Right lobe of liver (tissue), 6 donors: Measurements from ENCODE around the gene SH3YL1. TPM values are rescaled to one million over a fixed set of nuclear protein-coding genes. Genes with fewer than 3 reads are reported as not detected.

Experiments used
- ATAC-seq, 4 donors: fragments of 200-7000 bp; cut with Tn5 transposase; one replicate each; pipeline ENCODE4 v1.9.1; 2020; ENCODE audit warnings: mild to moderate bottlenecking in 4 of 4, moderate library complexity in 4 of 4
- DNase-seq, 3 donors: peaks; one replicate each; pipeline ENCODE4 v3.0.0-alpha.2; 2020
- H3K27ac ChIP-seq, 3 donors: fragments of 200-600 bp; one replicate each; pipeline ENCODE4 v1.8.0; 2022
- H3K27me3 ChIP-seq, 2 donors: fragments of 200-600 bp; one replicate each; pipeline ENCODE4 v1.8.0; 2022
- H3K36me3 ChIP-seq, 4 donors: fragments of 200-600 bp; sonication (generic) in 1 of 4; one replicate each; pipeline versions ENCODE4 v1.5.1 to v1.8.0; 2017 to 2022; ENCODE audit warnings: control low read depth in 1 of 4
- H3K4me1 ChIP-seq, 4 donors: fragments of 200-600 bp; sonication (generic) in 1 of 4; one replicate each; pipeline versions ENCODE4 v1.5.1 to v1.8.0; 2017 to 2022; ENCODE audit warnings: control low read depth in 1 of 4
- H3K4me3 ChIP-seq, 3 donors: fragments of 200-600 bp; one replicate each; pipeline ENCODE4 v1.8.0; 2022
- H3K9me3 ChIP-seq, 4 donors: fragments of 200-600 bp; sonication (generic) in 1 of 4; one replicate each; pipeline versions ENCODE4 v1.5.1 to v1.8.0; 2017 to 2022; ENCODE audit warnings: control low read depth in 1 of 4
- POLR2A ChIP-seq: fragments of 450-650 bp; IDR thresholded peaks from one replicate; pipeline ENCODE4 v1.6.1; 2017; ENCODE audit warnings: antibody characterized with exemption, mild to moderate bottlenecking
- WGBS: methylation state at CpG from one replicate; pipeline ENCODE4 v1.1.6; 2018; ENCODE audit warnings: low coverage, low lambda C conversion rate; ENCODE audit not compliant: insufficient coverage; ENCODE audit errors: missing lambda C conversion rate; 5-methylcytosine and 5-hydroxymethylcytosine counted together
- intact Hi-C, 2 donors: fragments of 100-400 bp; cut with DNase I; formaldehyde crosslinking; loops; one replicate each; pipeline versions ENCODE4 v1.11.2 to v1.14.1; 2022
- total RNA-seq, 6 experiments: library from RNA; depleted of rRNA in 2 of 6; stranded (reverse); fragments of >200 nt in 2 of 6; fragmentation: NEBNext Ultra II Directional in 3 of 6; extraction: Animal tissue kit (Norgen Biotek cat#: 25700) in 3 of 6; gene quantifications; one replicate each; pipeline versions ENCODE4 v1.1.0 to v1.2.4, GENCODE V29; 2016 to 2023
- TF ChIP-seq, protein P1 (sequence below), 4 donors: fragments of 200-600 bp in 3 of 4; fragments of 450-650 bp in 1 of 4; IDR thresholded peaks; one replicate each; pipeline versions ENCODE4 v1.5.1 to v1.8.0; 2016 to 2022; ENCODE audit warnings: antibody characterized with exemption in 4 of 4, mild to moderate bottlenecking in 2 of 4
- donor health status: DM: no; HTN: yes; CAD: no.
- donor health status: DM: no; HTN: no; CAD: no.
- donor health status: DM: no; HTN: no; CAD: no.
- donor health status: DM: no; HTN: yes; CAD: no.
- donor health status: DM: no; HTN: yes; CAD: no.

Gene SH3YL1
- total RNA-seq, 6 experiments from 2014 or later: 5.9 to 23.0 (median 8.7) TPM

- peaks cover 0 to 21% (median 3%) of the 10 kb centered on the region in 4 donors for H3K4me1 ChIP-seq
- H3K36me3 ChIP-seq: no peaks in the 10 kb centered on the region
- peaks cover 0 to 8% of the 10 kb centered on the region in 2 donors for H3K27me3 ChIP-seq
- 4% methylated on average over 21 of the region's 60 CpGs for WGBS
- no peak overlapping the region for H3K27ac ChIP-seq
- TF ChIP-seq, protein P1, sequence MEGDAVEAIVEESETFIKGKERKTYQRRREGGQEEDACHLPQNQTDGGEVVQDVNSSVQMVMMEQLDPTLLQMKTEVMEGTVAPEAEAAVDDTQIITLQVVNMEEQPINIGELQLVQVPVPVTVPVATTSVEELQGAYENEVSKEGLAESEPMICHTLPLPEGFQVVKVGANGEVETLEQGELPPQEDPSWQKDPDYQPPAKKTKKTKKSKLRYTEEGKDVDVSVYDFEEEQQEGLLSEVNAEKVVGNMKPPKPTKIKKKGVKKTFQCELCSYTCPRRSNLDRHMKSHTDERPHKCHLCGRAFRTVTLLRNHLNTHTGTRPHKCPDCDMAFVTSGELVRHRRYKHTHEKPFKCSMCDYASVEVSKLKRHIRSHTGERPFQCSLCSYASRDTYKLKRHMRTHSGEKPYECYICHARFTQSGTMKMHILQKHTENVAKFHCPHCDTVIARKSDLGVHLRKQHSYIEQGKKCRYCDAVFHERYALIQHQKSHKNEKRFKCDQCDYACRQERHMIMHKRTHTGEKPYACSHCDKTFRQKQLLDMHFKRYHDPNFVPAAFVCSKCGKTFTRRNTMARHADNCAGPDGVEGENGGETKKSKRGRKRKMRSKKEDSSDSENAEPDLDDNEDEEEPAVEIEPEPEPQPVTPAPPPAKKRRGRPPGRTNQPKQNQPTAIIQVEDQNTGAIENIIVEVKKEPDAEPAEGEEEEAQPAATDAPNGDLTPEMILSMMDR (IDR thresholded peaks at IDR 0.05): no peak
- no peak for TF ChIP-seq POLR2A
- H3K4me3 ChIP-seq: peak overlapping the region; percentile 53 to 66 (median 64)
- DNase-seq (peak; percentile 61 to 68 (median 64)), ATAC-seq (peak; percentile 54 to 62 (median 59))
- H3K9me3 ChIP-seq: no peaks in the 10 kb centered on the region
- intact Hi-C loops: no loop called here
These were observed 25.7 kb upstream of the SH3YL1 start for GRCh38 chr2:289362-290089.

GRCh38 chr2:288758-289361, 25.0 kb upstream of the SH3YL1 start:
- Histone ChIP-seq H3K27ac (no peak overlapping the region), H3K4me1 (peaks cover 0 to 21% (median 3%) of the 10 kb centered on the region in 4 donors), H3K9me3 (no peaks in the 10 kb centered on the region), H3K36me3 (no peaks in the 10 kb centered on the region), H3K27me3 (peaks cover 0 to 8% of the 10 kb centered on the region in 2 donors), H3K4me3 (peak overlapping the region; percentile 53 to 66 (median 64))
- no peak for ATAC-seq
- TF ChIP-seq, protein P1 (IDR thresholded peaks at IDR 0.05): no peak
- no peak for TF ChIP-seq POLR2A
- 6% methylated on average over 26 of the region's 42 CpGs for WGBS
- no peak for DNase-seq
- intact Hi-C loops: no loop called here

DNA sequence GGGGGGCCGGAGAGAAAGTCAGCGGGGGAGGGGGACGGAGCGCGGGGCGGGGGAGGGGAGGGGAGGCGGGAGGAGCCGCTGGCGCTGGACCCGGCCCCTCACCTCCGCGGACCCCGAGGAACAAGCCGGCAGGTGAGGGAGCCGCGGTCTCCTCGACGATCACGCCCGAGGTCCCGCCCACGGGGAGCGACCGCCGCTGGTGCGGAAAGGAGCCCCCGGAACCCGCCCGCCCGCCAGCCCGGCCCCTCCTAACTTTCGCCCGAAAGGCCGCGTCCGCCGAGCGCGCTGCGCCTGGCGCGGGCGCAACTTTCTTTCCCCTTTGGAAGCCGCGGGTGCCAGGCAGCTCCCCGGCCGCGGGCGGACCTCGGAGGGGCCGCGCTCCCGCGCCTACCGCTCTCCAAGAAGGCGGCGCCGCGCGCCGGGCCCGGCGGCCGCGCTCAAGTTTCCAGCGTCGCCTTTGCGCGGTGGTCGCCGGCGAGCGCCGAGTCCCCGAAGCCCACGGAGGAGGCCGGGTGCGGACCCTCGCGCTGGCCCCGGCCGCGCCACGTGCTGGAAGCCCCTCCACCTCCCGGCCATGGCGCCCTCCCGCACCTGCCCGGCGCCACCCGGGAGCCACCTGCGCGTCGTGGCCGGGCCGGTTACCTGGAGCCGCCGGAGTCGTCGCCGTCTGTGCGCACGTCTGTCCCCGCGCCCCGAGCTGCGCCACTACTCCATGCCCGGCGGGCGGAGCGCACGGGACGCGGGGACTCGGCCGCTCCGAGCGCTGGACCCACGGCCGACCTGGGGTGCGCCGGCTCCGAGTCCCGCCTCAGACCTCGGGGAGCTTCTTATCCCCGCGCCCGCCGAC, 24.3 kb upstream of the SH3YL1 start, which contains the start of gene ALKAL2:
Gene ALKAL2, minus strand, starts transcription at position 181 of the 847 bp plus-strand sequence. CDS start 256 bp downstream, outside the sequence.
- ATAC-seq: no peak
- TF ChIP-seq, protein P1 (IDR thresholded peaks at IDR 0.05): no peak
- TF ChIP-seq POLR2A: no peak
- H3K9me3 ChIP-seq: no peaks in the 10 kb centered on the region
- 2% methylated on average over 9 of the region's 128 CpGs for WGBS
- peaks cover 0 to 21% (median 3%) of the 10 kb centered on the region in 4 donors for H3K4me1 ChIP-seq
- intact Hi-C loops: no loop called here
- peak within 1 kb of the TSS; percentile 30 to 36 (median 31) for H3K4me3 ChIP-seq
- peak in 2 of 3 donors; percentile 33 to 55 for DNase-seq
- no peak within 1 kb of the TSS for H3K27ac ChIP-seq
- H3K36me3 ChIP-seq: no peaks in the 10 kb centered on the region
- peaks cover 0 to 8% of the 10 kb centered on the region in 2 donors for H3K27me3 ChIP-seq

GRCh38 chr2:287471-287885, 23.6 kb upstream of the SH3YL1 start:
- Histone ChIP-seq H3K4me3 (peak overlapping the region; percentile 30 to 36 (median 31)), H3K27me3 (peaks cover 0 to 8% of the 10 kb centered on the region in 2 donors), H3K27ac (no peak overlapping the region), H3K36me3 (no peaks in the 10 kb centered on the region), H3K4me1 (peaks cover 0 to 21% (median 3%) of the 10 kb centered on the region in 4 donors), H3K9me3 (no peaks in the 10 kb centered on the region)
- TF ChIP-seq, protein P1 (IDR thresholded peaks at IDR 0.05): no peak
- TF ChIP-seq POLR2A: no peak
- 6% methylated on average over 13 of the region's 46 CpGs for WGBS
- intact Hi-C loops: no loop called here
- peak in 1 of 3 donors; percentile 39 for DNase-seq
- peak; percentile 26 to 48 (median 39) for ATAC-seq
